Vagina (tissue), 2 donors: ENCODE data around the gene MED13L. TPM values are rescaled to one million over a fixed set of nuclear protein-coding genes. Genes with fewer than 3 reads are reported as not detected.

Experiments used
- DNase-seq, 2 donors: peaks; one replicate each; pipeline ENCODE4 v3.0.0-alpha.2; 2017; ENCODE audit errors: extremely low spot score in 2 of 2
- H3K27ac ChIP-seq: fragments of 200-600 bp; sonication (generic); one replicate; pipeline ENCODE4 v1.5.1; 2019
- H3K27me3 ChIP-seq: fragments of 200-600 bp; sonication (generic); one replicate; pipeline ENCODE4 v1.5.1; 2019
- H3K36me3 ChIP-seq, 2 donors: fragments of 200-600 bp; sonication (generic); one replicate each; pipeline ENCODE4 v1.5.1; 2017 to 2019
- H3K4me1 ChIP-seq: fragments of 200-600 bp; sonication (generic); one replicate; pipeline ENCODE4 v1.5.1; 2019
- H3K4me3 ChIP-seq, 2 donors: fragments of 200-600 bp; sonication (generic); 1 replicate in 1 of 2; 2 replicates in 1 of 2; pipeline ENCODE4 v1.5.1; 2016 to 2019
- H3K9me3 ChIP-seq: fragments of 200-600 bp; sonication (generic); one replicate; pipeline ENCODE4 v1.5.1; 2019
- CTCF ChIP-seq, 3 experiments: fragments of 450-650 bp in 2 of 3; fragments of 200-600 bp in 1 of 3; sonication (generic) in 1 of 3; IDR thresholded peaks; one replicate each; pipeline ENCODE4 v1.5.1; 2017 to 2019; ENCODE audit warnings: antibody characterized with exemption in 3 of 3, mild to moderate bottlenecking in 2 of 3, moderate library complexity in 2 of 3
- POLR2A ChIP-seq, 2 donors: fragments of 450-650 bp; IDR thresholded peaks; one replicate each; pipeline ENCODE4 v1.6.1; 2017; ENCODE audit warnings: antibody characterized with exemption in 2 of 2, mild to moderate bottlenecking in 2 of 2, moderate library complexity in 2 of 2
- POLR2AphosphoS5 ChIP-seq, 2 donors: sonication (generic); formaldehyde crosslinking; IDR thresholded peaks; one replicate each; pipeline ENCODE4 v1.9.0; 2017; ENCODE audit warnings: antibody characterized with exemption in 2 of 2, mild to moderate bottlenecking in 2 of 2, low read depth in 1 of 2; ENCODE audit not compliant: insufficient read depth in 1 of 2
- intact Hi-C: fragments of 100-400 bp; cut with DNase I; formaldehyde crosslinking; loops from one replicate; pipeline ENCODE4 v1.15.1; 2023
- total RNA-seq: library from RNA; depleted of rRNA; stranded (reverse); fragments of >200 nt; gene quantifications from one replicate; pipeline ENCODE4 v1.2.3, GENCODE V29; 2016

The MED13L gene
- total RNA-seq, 1 donor from 2014 or later = 161 TPM

GRCh38 chr12:116087962-116088361, 189.5 kb downstream of the MED13L start:
- TF ChIP-seq POLR2AphosphoS5 (IDR thresholded peaks at IDR 0.05; ENCODE audit: insufficient read depth in 1 of 2, low read depth in 1 of 2) = no peak
- TF ChIP-seq POLR2A (IDR thresholded peaks at IDR 0.05) = no peak
- TF ChIP-seq CTCF (IDR thresholded peaks at IDR 0.05) = no peak
- no peaks in the 10 kb centered on the region for H3K36me3 ChIP-seq
- H3K27ac ChIP-seq = no peak overlapping the region
- H3K4me1 ChIP-seq = peaks cover 14% of the 10 kb centered on the region
- intact Hi-C loops = no loop called here
- H3K4me3 ChIP-seq = no peak overlapping the region
- H3K27me3 ChIP-seq = no peaks in the 10 kb centered on the region
- H3K9me3 ChIP-seq = no peaks in the 10 kb centered on the region
- no peak for DNase-seq

- no peak for TF ChIP-seq CTCF (IDR thresholded peaks at IDR 0.05)
- TF ChIP-seq POLR2A (IDR thresholded peaks at IDR 0.05) = no peak
- TF ChIP-seq POLR2AphosphoS5 (IDR thresholded peaks at IDR 0.05; ENCODE audit: insufficient read depth in 1 of 2, low read depth in 1 of 2) = no peak
- Histone ChIP-seq H3K27me3 (no peaks in the 10 kb centered on the region), H3K27ac (no peak overlapping the region), H3K4me3 (no peak overlapping the region), H3K4me1 (peaks cover 14% of the 10 kb centered on the region), H3K36me3 (no peaks in the 10 kb centered on the region), H3K9me3 (no peaks in the 10 kb centered on the region)
- intact Hi-C loops = no loop called here
- no peak for DNase-seq
These were observed 190.1 kb downstream of the MED13L start for GRCh38 chr12:116087399-116087798.

GRCh38 chr12:116080415-116080814, 197.1 kb downstream of the MED13L start:
- H3K4me1 ChIP-seq = peaks cover under 1% of the 10 kb centered on the region
- H3K9me3 ChIP-seq = no peaks in the 10 kb centered on the region
- no peak overlapping the region for H3K4me3 ChIP-seq
- H3K36me3 ChIP-seq = no peaks in the 10 kb centered on the region
- intact Hi-C loops = no loop called here
- H3K27ac ChIP-seq = no peak overlapping the region
- H3K27me3 ChIP-seq = no peaks in the 10 kb centered on the region
- TF ChIP-seq POLR2AphosphoS5 (IDR thresholded peaks at IDR 0.05; ENCODE audit: insufficient read depth in 1 of 2, low read depth in 1 of 2) (no peak), POLR2A (IDR thresholded peaks at IDR 0.05) (no peak), CTCF (IDR thresholded peaks at IDR 0.05) (no peak)
- no peak for DNase-seq

GRCh38 chr12:116078396-116078795, 199.1 kb downstream of the MED13L start:
- no peaks in the 10 kb centered on the region for H3K36me3 ChIP-seq
- no peak overlapping the region for H3K27ac ChIP-seq
- TF ChIP-seq POLR2AphosphoS5 (IDR thresholded peaks at IDR 0.05; ENCODE audit: insufficient read depth in 1 of 2, low read depth in 1 of 2) = no peak
- no peak for TF ChIP-seq POLR2A (IDR thresholded peaks at IDR 0.05)
- TF ChIP-seq CTCF (IDR thresholded peaks at IDR 0.05) = no peak
- no peak overlapping the region for H3K4me3 ChIP-seq
- no peaks in the 10 kb centered on the region for H3K27me3 ChIP-seq
- H3K4me1 ChIP-seq = peaks cover 18% of the 10 kb centered on the region
- H3K9me3 ChIP-seq = no peaks in the 10 kb centered on the region
- intact Hi-C loops = no loop called here
- DNase-seq = no peak

DNA sequence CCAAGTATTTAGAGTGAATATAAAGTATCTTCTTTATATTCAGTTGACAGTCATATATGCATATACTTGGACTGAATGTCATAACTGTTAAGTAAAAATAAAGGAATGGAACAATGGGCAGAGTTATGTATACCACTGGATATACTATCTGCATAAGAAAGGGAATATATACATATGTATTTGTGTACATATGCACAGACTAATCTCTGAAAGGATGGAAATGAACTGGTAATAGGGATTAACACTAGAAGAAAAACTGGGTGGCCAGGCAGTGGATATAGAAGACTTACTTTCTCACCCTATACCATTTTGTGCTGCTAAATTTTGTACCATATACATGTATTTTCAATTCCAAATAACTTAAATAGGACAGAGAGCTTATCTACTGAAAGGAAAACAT, 200.1 kb downstream of the MED13L start:
- H3K4me1 ChIP-seq = peaks cover 21% of the 10 kb centered on the region

More for the DNA sequence above, 200.1 kb downstream of the MED13L start:
- no peak overlapping the region for H3K4me3 ChIP-seq
- H3K27ac ChIP-seq = no peak overlapping the region
- H3K27me3 ChIP-seq = no peaks in the 10 kb centered on the region
- H3K9me3 ChIP-seq = no peaks in the 10 kb centered on the region
- TF ChIP-seq CTCF (IDR thresholded peaks at IDR 0.05) (no peak), POLR2A (IDR thresholded peaks at IDR 0.05) (no peak), POLR2AphosphoS5 (IDR thresholded peaks at IDR 0.05; ENCODE audit: insufficient read depth in 1 of 2, low read depth in 1 of 2) (no peak)
- intact Hi-C loops = no loop called here
- DNase-seq = no peak
- H3K36me3 ChIP-seq = no peaks in the 10 kb centered on the region
